HepG2 (cell line): ENCODE results near the gene ALDH3B1. TPM values are rescaled to one million over a fixed set of nuclear protein-coding genes. Genes with fewer than 3 reads are reported as not detected.
A peak's percentile ranks its signal among the peaks of the same experiment; 100 is the strongest.

Experiments used
- BRCA1 ChIP-seq: sonication (generic); formaldehyde crosslinking; IDR thresholded peaks from 2 replicates; pipeline ENCODE4 v1.4.0; 2020; ENCODE audit warnings: missing genetic modification reagents
- CBX1 ChIP-seq: IDR thresholded peaks from one replicate; pipeline ENCODE4 v1.6.1; 2016; ENCODE audit warnings: antibody characterized with exemption, low read depth
- E2F2 ChIP-seq: sonication (generic); formaldehyde crosslinking; IDR thresholded peaks from 2 replicates; pipeline ENCODE4 v1.4.0; 2020; ENCODE audit warnings: missing genetic modification reagents, borderline replicate concordance
- HNF1A ChIP-seq, 2 experiments: sonication (generic) in 1 of 2; formaldehyde crosslinking in 1 of 2; IDR thresholded peaks; 2 replicates each; pipeline versions ENCODE4 v1.4.0 to v1.6.1; 2016 to 2020; ENCODE audit warnings: borderline replicate concordance in 1 of 2, low read depth in 1 of 2, mild to moderate bottlenecking in 1 of 2, missing genetic modification reagents in 1 of 2
- HNRNPLL ChIP-seq: fragments of 200-400 bp; formaldehyde crosslinking; IDR thresholded peaks from 2 replicates; pipeline ENCODE4 v1.6.1; 2017; ENCODE audit warnings: mild to moderate bottlenecking, low read depth, low read length; ENCODE audit not compliant: poor library complexity, severe bottlenecking
- KDM5B ChIP-seq: sonication (generic); formaldehyde crosslinking; IDR thresholded peaks from 2 replicates; pipeline ENCODE4 v1.4.0; 2020; ENCODE audit warnings: missing genetic modification reagents, mild to moderate bottlenecking, borderline replicate concordance
- NKX3-1 ChIP-seq: sonication (generic); formaldehyde crosslinking; IDR thresholded peaks from 2 replicates; pipeline ENCODE4 v1.5.0; 2020; ENCODE audit warnings: missing genetic modification reagents
- ZFX ChIP-seq: sonication (generic); formaldehyde crosslinking; IDR thresholded peaks from 2 replicates; pipeline ENCODE4 v1.4.0; 2020; ENCODE audit warnings: mild to moderate bottlenecking, low read depth, missing genetic modification reagents, moderate library complexity
- ZHX2 ChIP-seq, 2 experiments: sonication (generic) in 1 of 2; formaldehyde crosslinking in 1 of 2; IDR thresholded peaks; 2 replicates each; pipeline versions ENCODE4 v1.6.1 to v1.9.0; 2014 to 2022; ENCODE audit warnings: antibody characterized with exemption in 1 of 2, borderline replicate concordance in 1 of 2, inconsistent platforms in 1 of 2, low read depth in 1 of 2, missing genetic modification reagents in 1 of 2
- ZNF136 ChIP-seq: sonication (generic); formaldehyde crosslinking; IDR thresholded peaks from 2 replicates; pipeline ENCODE4 v1.8.1; 2022; ENCODE audit warnings: low read depth, mild to moderate bottlenecking, moderate library complexity, missing genetic modification reagents
- ZNF264 ChIP-seq: sonication (generic); formaldehyde crosslinking; IDR thresholded peaks from 2 replicates; pipeline ENCODE4 v1.4.0; 2020; ENCODE audit warnings: missing genetic modification reagents
- polyA plus RNA-seq, 8 experiments: library from polyadenylated mRNA; depleted of rRNA in 3 of 8; stranded (reverse) in 7 of 8; unstranded in 1 of 8; fragments of >200 nt; fragmentation: Illumina TruSeq in 4 of 8; extraction: Trizol in 4 of 8; gene quantifications; 2 replicates each; pipeline versions ENCODE4 v1.2.1 to v1.2.3, GENCODE V29; 2011 to 2016; ENCODE audit warnings: low read depth in 4 of 8, missing spikeins in 1 of 8, mixed read lengths in 1 of 8; ENCODE audit not compliant: insufficient read depth in 1 of 8
- total RNA-seq, 5 experiments: library from RNA; depleted of rRNA; stranded (reverse); fragments of >200 nt; fragmentation: Illumina TruSeq; extraction: Trizol; gene quantifications; 2 replicates each; pipeline ENCODE4 v1.2.3, GENCODE V29; 2016; ENCODE audit warnings: low read depth in 1 of 5

Gene ALDH3B1
- total and polyA plus RNA-seq, 2 of the 13 experiments (the other 11 are each of a cell fraction or from before 2014, with no cell fraction given) = 4.0 to 6.7 TPM

- TF ChIP-seq ZHX2 (IDR thresholded peaks at IDR 0.05; ENCODE audit: low read depth) = no peak
- no peak for TF ChIP-seq ZHX2 (CRISPR knock-in tag; IDR thresholded peaks at IDR 0.05; ENCODE audit: borderline replicate concordance)
- peak; percentile 89 for TF ChIP-seq ZFX (CRISPR knock-in tag)
- TF ChIP-seq ZNF264 = peak; percentile 82; the same call in 1 of the 2 replicates
- TF ChIP-seq BRCA1 (CRISPR knock-in tag) = 0 out of 2 replicates have a peak, but pooled peaks have one; percentile 21
- TF ChIP-seq HNF1A (IDR thresholded peaks at IDR 0.05; ENCODE audit: low read depth) = no peak
- no peak; the same call in 1 of the 2 replicates for TF ChIP-seq HNF1A (CRISPR knock-in tag; IDR thresholded peaks at IDR 0.05; ENCODE audit: borderline replicate concordance)
- TF ChIP-seq KDM5B (CRISPR knock-in tag) = peak; percentile 75; the same call in 1 of the 2 replicates
- no peak for TF ChIP-seq CBX1
- 0 out of 2 replicates have a peak, but pooled peaks have one; percentile 52 for TF ChIP-seq ZNF136 (CRISPR knock-in tag)
- TF ChIP-seq HNRNPLL = peak; percentile 37
- no peak for TF ChIP-seq E2F2 (CRISPR knock-in tag)
- TF ChIP-seq NKX3-1 (CRISPR knock-in tag) = peak; percentile 74; the same call in 1 of the 2 replicates
These were observed at the start of gene ALDH3B1 (continued) for GRCh38 chr11:68010090-68011041.
